CD4-positive, alpha-beta T cell treated with Interleukin-15 for 4 hours (primary cell): ENCODE measurements around the gene SNPH.
A peak's percentile ranks its signal among the peaks of the same experiment; 100 is the strongest.

Experiments used
- DNase-seq: peaks from one replicate; pipeline ENCODE4 v3.0.0-alpha.2; 2020; ENCODE audit warnings: low spot score

The SNPH gene

GRCh38 chr20:1325173-1326030 lies 59.3 kb downstream of the SNPH start:
- peak; percentile 99 for DNase-seq

GRCh38 chr20:1326031-1326930 lies 60.2 kb downstream of the SNPH start:
- no peak for DNase-seq

GRCh38 chr20:1327241-1327653 lies 61.2 kb downstream of the SNPH start:
- no peak for DNase-seq

GRCh38 chr20:1327827-1328679 lies 62.0 kb downstream of the SNPH start:
- DNase-seq = no peak

GRCh38 chr20:1328680-1329330 lies 62.7 kb downstream of the SNPH start, which contains the start of gene SDCBP2:
Gene SDCBP2 (minus strand): TSS chr20:1329139. CDS start chr20:1320416, 8,723 bp downstream.
- DNase-seq = no peak

GRCh38 chr20:1330075-1330830 lies 64.2 kb downstream of the SNPH start:
- DNase-seq = peak; percentile 20

DNA sequence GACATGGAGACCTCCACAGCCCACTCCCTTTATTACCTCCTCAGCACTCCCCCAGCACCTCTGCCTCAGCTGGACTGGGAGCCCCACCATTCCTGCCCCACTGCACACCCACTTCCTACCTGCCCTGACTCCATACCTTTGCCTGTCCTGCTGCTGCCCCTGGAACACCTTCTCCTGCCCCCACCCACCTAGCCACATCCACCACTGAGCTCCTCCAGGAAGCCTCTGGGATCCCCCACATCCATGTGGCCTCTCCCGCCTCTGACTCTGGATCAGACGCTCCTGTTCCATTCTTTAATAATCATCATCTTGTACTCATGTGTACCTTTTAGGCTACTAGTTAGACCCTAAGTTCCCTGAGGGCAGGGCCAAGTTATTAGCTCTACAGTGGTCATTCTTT lies 65.0 kb downstream of the SNPH start:
- no peak for DNase-seq

GRCh38 chr20:1331801-1332453 lies 65.8 kb downstream of the SNPH start:
- no peak for DNase-seq

- no peak for DNase-seq
Observed at GRCh38 chr20:1332749-1333300, 66.7 kb downstream of the SNPH start.

DNA sequence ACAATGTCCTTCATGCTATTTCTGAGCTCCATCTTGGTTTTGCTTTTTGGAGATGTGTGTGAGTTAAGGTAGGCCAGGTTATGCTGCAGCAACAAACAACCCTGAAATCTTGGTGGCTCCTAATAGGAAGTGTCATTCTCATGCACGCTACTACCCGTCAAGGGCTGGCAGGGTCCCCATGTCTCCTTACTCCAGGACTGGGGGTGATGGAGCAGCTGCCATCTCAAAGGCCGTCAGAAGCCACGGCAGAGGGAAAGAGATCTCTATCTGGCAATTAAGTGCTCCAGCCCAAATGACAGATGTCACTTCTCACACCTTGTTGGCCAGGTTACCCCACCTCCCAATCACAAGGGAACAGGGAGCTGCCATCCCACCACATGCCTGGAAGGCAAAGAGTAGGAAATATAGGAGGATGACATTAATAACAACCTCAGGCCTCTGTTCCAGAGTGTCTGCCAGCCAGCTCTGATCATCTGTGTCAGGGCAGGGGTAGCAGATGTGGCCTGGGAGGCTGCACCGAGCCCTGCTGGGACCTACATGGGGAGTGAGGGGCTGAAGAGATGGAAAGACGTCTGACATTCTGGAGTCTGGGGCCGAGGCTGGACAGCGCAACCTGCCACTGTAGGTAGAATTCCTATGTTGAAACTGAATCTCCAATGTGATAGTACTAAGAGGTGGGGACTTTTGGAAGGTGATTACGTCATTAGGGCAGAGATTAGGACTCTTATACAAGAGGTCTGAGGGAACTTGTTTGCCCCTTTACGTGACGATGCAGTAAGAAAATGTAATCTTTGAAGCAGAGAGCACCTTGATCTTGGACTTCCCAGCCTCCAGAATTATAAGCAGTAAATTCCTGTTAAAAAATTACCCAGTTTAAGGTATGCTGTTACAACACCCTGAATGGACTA lies 67.6 kb downstream of the SNPH start:
- no peak for DNase-seq

GRCh38 chr20:1334370-1334731 lies 68.3 kb downstream of the SNPH start:
- DNase-seq = no peak

DNA sequence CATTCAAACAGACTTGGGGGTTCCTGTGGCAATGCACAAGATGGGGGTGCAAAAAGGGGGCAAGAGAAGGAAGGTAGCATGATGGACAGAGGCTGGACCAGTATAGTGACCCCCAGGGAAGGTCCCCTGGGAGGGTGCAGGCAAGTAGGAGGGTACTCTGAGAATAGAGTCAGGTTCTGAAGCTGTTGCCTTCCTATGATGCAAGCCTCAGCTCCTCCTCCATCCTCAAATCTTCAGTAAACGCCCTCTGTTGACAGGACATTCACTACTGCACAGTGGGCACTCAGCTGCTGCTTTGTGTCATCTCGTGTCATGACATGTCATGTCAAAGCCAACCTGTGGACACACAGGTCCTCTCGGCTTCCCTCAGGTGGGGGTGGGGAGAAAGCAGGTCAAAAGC lies 68.7 kb downstream of the SNPH start:
- DNase-seq = no peak

DNA sequence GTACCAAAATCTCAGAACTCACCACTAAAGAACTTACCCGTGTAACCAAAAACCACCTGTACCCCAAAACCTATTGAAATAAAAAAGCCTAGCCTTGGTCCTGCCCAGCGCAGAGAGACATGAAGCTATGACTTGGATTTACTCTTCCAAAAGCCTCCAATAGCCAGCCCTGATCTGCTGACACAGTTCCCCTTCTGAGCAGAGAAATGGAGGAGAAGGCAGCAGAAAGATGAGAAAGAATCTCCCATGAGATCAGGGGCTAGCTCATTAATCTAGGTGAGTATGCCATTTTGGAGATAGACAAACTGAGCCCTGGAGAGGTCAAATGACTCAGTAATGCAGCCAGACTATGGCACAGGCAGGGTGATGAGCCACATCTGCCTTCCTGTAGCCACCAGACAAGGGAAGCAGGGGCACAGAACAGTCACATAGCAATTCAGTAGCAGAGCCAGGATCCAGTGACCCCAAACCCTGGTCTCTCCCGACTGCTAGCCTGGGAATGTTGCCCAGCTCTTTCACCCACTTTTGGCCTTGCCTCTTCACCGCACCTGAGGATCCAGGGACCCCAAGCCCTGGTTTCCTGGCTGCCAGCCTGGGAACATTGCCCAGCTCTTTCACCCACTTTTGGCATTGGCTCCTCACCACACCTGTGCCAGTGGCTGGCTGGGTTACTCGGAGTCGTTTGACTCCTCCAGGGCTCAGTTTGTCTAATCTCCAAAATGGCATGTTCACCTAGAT lies 70.0 kb downstream of the SNPH start:
- DNase-seq = no peak

GRCh38 chr20:1336699-1337367 lies 70.7 kb downstream of the SNPH start:
- DNase-seq = no peak

- no peak for DNase-seq
Observed at GRCh38 chr20:1337441-1337840, 71.3 kb downstream of the SNPH start.

- no peak for DNase-seq
Observed at GRCh38 chr20:1338096-1338495, 72.0 kb downstream of the SNPH start.

DNA sequence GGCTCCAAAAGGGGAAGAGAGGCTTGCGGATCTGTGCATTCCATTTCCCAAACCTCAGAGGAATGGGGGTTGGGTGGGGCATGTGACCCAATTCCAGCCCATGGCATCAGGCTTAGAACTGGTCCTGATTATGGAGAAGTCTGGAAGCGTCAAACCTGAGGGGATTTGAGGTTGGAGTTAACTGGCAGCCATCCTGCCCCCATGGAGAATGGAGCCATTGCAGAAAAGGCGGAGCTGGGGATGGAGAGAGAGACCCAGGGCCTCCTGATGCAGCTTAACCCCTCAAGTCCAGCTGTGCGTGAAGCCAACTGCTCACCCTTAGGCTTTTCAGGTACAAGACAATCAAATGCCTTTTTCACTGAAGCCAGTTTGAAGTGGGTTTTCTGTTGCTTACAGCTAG lies 72.7 kb downstream of the SNPH start:
- DNase-seq = no peak
